SK-N-SH (cell line): ENCODE measurements around the gene VASP.

Experiments
- EP300 ChIP-seq, 2 experiments: IDR thresholded peaks; 2 replicates each; pipeline versions ENCODE4 v1.4.0 to v1.6.1; 2012; ENCODE audit warnings: borderline replicate concordance in 1 of 2, low read depth in 1 of 2, low read length in 1 of 2
- GABPA ChIP-seq: IDR thresholded peaks from 2 replicates; pipeline ENCODE4 v1.4.0; 2012; ENCODE audit warnings: low read depth, mild to moderate bottlenecking
- RAD21 ChIP-seq: IDR thresholded peaks from 2 replicates; pipeline ENCODE4 v1.6.1; 2012; ENCODE audit warnings: mild to moderate bottlenecking, low read length
- RXRA ChIP-seq: IDR thresholded peaks from 2 replicates; pipeline ENCODE4 v1.4.0; 2012; ENCODE audit warnings: low read depth, mild to moderate bottlenecking, borderline replicate concordance
- TEAD4 ChIP-seq: IDR thresholded peaks from 2 replicates; pipeline ENCODE4 v1.4.0; 2012; ENCODE audit warnings: mild to moderate bottlenecking, borderline replicate concordance; ENCODE audit not compliant: insufficient read depth
- TF ChIP-seq, protein P1 (sequence below): IDR thresholded peaks from 2 replicates; pipeline ENCODE4 v1.4.0; 2012; ENCODE audit warnings: low read depth, borderline replicate concordance
- TF ChIP-seq, protein P2 (sequence below): fragments of 200-600 bp; sonication (generic); IDR thresholded peaks from 2 replicates; pipeline ENCODE4 v1.6.1; 2017; ENCODE audit warnings: antibody characterized with exemption, mild to moderate bottlenecking, moderate library complexity
- TF ChIP-seq, protein P3 (sequence below): fragments of 150-350 bp; IDR thresholded peaks from 2 replicates; pipeline ENCODE4 v1.6.1; 2016; ENCODE audit warnings: mild to moderate bottlenecking, low read depth, low read length

DNA sequence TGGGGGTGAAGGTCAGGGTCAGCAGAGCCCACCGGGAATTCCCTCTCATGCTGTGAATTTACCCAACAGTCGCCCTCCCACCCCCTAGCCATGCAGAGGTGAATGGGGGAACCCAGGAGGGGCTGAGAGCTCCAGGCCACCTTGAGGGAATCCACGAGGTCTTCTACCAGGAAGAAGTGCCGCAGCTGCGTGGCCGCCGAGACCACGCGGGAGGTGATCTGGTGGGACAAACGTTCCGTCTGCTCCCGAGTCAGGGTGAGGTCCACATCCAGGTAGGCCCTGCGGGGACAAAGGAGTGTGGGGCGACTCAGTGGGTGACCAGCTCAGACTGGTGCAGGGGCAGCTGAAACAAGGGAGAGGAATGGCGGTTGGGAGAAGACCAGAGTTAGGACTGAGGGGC, 18.6 kb upstream of the VASP start:
- no peak for TF ChIP-seq GABPA
- no peak for TF ChIP-seq EP300 (IDR thresholded peaks at IDR 0.05; ENCODE audit: borderline replicate concordance in 1 of 2, low read depth in 1 of 2, low read length in 1 of 2)
- TF ChIP-seq, protein P1, sequence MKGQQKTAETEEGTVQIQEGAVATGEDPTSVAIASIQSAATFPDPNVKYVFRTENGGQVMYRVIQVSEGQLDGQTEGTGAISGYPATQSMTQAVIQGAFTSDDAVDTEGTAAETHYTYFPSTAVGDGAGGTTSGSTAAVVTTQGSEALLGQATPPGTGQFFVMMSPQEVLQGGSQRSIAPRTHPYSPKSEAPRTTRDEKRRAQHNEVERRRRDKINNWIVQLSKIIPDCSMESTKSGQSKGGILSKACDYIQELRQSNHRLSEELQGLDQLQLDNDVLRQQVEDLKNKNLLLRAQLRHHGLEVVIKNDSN: no peak
- TF ChIP-seq TEAD4: no peak
- TF ChIP-seq, protein P2, sequence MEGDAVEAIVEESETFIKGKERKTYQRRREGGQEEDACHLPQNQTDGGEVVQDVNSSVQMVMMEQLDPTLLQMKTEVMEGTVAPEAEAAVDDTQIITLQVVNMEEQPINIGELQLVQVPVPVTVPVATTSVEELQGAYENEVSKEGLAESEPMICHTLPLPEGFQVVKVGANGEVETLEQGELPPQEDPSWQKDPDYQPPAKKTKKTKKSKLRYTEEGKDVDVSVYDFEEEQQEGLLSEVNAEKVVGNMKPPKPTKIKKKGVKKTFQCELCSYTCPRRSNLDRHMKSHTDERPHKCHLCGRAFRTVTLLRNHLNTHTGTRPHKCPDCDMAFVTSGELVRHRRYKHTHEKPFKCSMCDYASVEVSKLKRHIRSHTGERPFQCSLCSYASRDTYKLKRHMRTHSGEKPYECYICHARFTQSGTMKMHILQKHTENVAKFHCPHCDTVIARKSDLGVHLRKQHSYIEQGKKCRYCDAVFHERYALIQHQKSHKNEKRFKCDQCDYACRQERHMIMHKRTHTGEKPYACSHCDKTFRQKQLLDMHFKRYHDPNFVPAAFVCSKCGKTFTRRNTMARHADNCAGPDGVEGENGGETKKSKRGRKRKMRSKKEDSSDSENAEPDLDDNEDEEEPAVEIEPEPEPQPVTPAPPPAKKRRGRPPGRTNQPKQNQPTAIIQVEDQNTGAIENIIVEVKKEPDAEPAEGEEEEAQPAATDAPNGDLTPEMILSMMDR: no peak
- TF ChIP-seq RXRA: no peak
- TF ChIP-seq RAD21: no peak
- TF ChIP-seq, protein P3, sequence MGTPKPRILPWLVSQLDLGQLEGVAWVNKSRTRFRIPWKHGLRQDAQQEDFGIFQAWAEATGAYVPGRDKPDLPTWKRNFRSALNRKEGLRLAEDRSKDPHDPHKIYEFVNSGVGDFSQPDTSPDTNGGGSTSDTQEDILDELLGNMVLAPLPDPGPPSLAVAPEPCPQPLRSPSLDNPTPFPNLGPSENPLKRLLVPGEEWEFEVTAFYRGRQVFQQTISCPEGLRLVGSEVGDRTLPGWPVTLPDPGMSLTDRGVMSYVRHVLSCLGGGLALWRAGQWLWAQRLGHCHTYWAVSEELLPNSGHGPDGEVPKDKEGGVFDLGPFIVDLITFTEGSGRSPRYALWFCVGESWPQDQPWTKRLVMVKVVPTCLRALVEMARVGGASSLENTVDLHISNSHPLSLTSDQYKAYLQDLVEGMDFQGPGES: no peak
